Panc1 (cell line): ENCODE data around the gene ATP10A. TPM values are rescaled to one million over a fixed set of nuclear protein-coding genes. Genes with fewer than 3 reads are reported as not detected.

Experiments used
- ATAC-seq: fragments of 200-7000 bp; cut with Tn5 transposase; 2 replicates; pipeline ENCODE4 v1.9.1; 2020; ENCODE audit warnings: mild to moderate bottlenecking, moderate library complexity
- BruUV-seq: library from RNA; stranded (reverse); fragments of 400-500 nt; replicated peaks from 2 replicates; lab custom pipeline; 2021; lab: Mats Ljungman, UMichigan
- CTCF ChIA-PET: fragments of 300-600 bp; sonication (Branson Sonifier 250); formaldehyde crosslinking; loops from one replicate; lab custom pipeline; 2022; ENCODE audit warnings: antibody characterized with exemption; lab: Charles Lee
- POLR2A ChIA-PET: fragments of 300-600 bp; sonication (Branson Sonifier 250); formaldehyde crosslinking; loops from one replicate; lab custom pipeline; 2022; ENCODE audit warnings: antibody characterized with exemption; lab: Charles Lee
- DNase-seq: peaks from one replicate; pipeline ENCODE4 v3.0.0-alpha.2; 2010; ENCODE audit warnings: low read depth, low spot score
- H3K27ac ChIP-seq: 2 replicates; pipeline ENCODE4 v1.5.1; 2011; ENCODE audit warnings: mild to moderate bottlenecking, low read length, inconsistent platforms
- H3K27me3 ChIP-seq: fragments of 200-500 bp; sonication (Bioruptor generic); 2 replicates; pipeline ENCODE4 v1.6.0; 2014; ENCODE audit warnings: low read length, inconsistent platforms; ENCODE audit not compliant: control insufficient read depth, insufficient read depth
- H3K36me3 ChIP-seq: fragments of 200-500 bp; sonication (Bioruptor generic); 2 replicates; pipeline ENCODE4 v1.5.1; 2014; ENCODE audit warnings: inconsistent platforms, mild to moderate bottlenecking, low read length, moderate library complexity; ENCODE audit not compliant: control insufficient read depth, insufficient read depth
- H3K4me1 ChIP-seq: 2 replicates; pipeline ENCODE4 v1.5.1; 2011; ENCODE audit warnings: inconsistent platforms, mild to moderate bottlenecking, low read length, moderate library complexity; ENCODE audit not compliant: control insufficient read depth, insufficient read depth
- H3K4me3 ChIP-seq, 2 experiments: 2 replicates each; pipeline ENCODE4 v1.5.1; 2011 to 2012; ENCODE audit warnings: low read depth in 2 of 2, low read length in 2 of 2, mild to moderate bottlenecking in 2 of 2, inconsistent platforms in 1 of 2, moderate library complexity in 1 of 2
- H3K9me3 ChIP-seq: fragments of 200-500 bp; sonication (Bioruptor generic); 2 replicates; pipeline ENCODE4 v1.5.1; 2014; ENCODE audit warnings: low read depth, mild to moderate bottlenecking, inconsistent platforms, low read length, moderate library complexity; ENCODE audit not compliant: control insufficient read depth, insufficient read depth
- POLR2AphosphoS5 ChIP-seq: IDR thresholded peaks from 2 replicates; pipeline ENCODE4 v1.6.1; 2012; ENCODE audit warnings: mild to moderate bottlenecking, low read depth, low read length, moderate library complexity
- SIN3A ChIP-seq: IDR thresholded peaks from 2 replicates; pipeline ENCODE4 v1.6.1; 2012; ENCODE audit warnings: low read depth, mild to moderate bottlenecking, low read length, moderate library complexity, borderline replicate concordance; ENCODE audit not compliant: insufficient read depth
- TCF7L2 ChIP-seq: IDR thresholded peaks from 2 replicates; pipeline ENCODE4 v1.6.1; 2011; ENCODE audit warnings: mild to moderate bottlenecking, low read depth, low read length, inconsistent platforms
- in situ Hi-C: cut with HindIII; loops from 2 replicates; pipeline ENCODE4 v1.10.0; 2016; ENCODE audit warnings: low sequenced_read_pairs, low pct_unique_long_range_greater_than_20kb
- intact Hi-C: fragments of 100-400 bp; cut with micrococcal nuclease; formaldehyde crosslinking; loops from one replicate; pipeline ENCODE4 v1.10.0; 2022; ENCODE audit not compliant: unreplicated experiment
- total RNA-seq: library from RNA; stranded (reverse); gene quantifications from one replicate; pipeline ENCODE4 v1.2.1, GENCODE V29; 2021; ENCODE audit not compliant: unreplicated experiment
- TF ChIP-seq, protein P1 (sequence below), 2 experiments: IDR thresholded peaks; 2 replicates each; pipeline ENCODE4 v1.6.1; 2011 to 2012; ENCODE audit warnings: low read depth in 2 of 2, control low read depth in 1 of 2, low read length in 1 of 2, mild to moderate bottlenecking in 1 of 2, moderate library complexity in 1 of 2; ENCODE audit not compliant: insufficient read depth in 1 of 2
- TF ChIP-seq, protein P2 (sequence below): fragments of 450-650 bp; IDR thresholded peaks from 2 replicates; pipeline ENCODE4 v1.5.1; 2017; ENCODE audit warnings: mild to moderate bottlenecking

Gene ATP10A
- total RNA-seq, 1 experiment from 2014 or later, result 0.31 TPM

DNA sequence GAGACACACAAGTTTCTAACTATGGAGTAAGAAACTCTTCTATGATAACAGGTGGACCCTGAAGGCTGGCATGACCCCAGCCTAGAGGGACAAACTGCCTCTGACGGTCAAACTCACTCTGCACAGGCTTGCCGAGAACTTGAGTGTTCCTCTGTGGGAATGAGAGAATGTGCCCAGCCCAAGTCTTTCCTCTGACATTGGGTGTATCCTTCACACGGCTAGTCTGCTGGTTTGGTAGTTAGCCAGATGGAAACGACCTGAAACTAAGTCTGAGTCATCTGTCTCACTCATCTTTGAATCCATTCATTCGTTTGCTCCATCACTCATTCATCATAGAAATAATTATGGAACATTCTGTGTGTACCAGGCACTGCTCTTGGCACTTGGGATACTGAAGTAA lies 198.4 kb downstream of the ATP10A start:
- BruUV-seq, result no TSS peak
- in situ Hi-C loops, result no loop called here
- H3K36me3 ChIP-seq, result no peaks in the 10 kb centered on the region
- ChIA-PET POLR2A (no interaction called here), CTCF (no interaction called here)
- peaks cover under 1% of the 10 kb centered on the region; the same call in 1 of the 2 replicates for H3K27me3 ChIP-seq
- TF ChIP-seq, protein P1, sequence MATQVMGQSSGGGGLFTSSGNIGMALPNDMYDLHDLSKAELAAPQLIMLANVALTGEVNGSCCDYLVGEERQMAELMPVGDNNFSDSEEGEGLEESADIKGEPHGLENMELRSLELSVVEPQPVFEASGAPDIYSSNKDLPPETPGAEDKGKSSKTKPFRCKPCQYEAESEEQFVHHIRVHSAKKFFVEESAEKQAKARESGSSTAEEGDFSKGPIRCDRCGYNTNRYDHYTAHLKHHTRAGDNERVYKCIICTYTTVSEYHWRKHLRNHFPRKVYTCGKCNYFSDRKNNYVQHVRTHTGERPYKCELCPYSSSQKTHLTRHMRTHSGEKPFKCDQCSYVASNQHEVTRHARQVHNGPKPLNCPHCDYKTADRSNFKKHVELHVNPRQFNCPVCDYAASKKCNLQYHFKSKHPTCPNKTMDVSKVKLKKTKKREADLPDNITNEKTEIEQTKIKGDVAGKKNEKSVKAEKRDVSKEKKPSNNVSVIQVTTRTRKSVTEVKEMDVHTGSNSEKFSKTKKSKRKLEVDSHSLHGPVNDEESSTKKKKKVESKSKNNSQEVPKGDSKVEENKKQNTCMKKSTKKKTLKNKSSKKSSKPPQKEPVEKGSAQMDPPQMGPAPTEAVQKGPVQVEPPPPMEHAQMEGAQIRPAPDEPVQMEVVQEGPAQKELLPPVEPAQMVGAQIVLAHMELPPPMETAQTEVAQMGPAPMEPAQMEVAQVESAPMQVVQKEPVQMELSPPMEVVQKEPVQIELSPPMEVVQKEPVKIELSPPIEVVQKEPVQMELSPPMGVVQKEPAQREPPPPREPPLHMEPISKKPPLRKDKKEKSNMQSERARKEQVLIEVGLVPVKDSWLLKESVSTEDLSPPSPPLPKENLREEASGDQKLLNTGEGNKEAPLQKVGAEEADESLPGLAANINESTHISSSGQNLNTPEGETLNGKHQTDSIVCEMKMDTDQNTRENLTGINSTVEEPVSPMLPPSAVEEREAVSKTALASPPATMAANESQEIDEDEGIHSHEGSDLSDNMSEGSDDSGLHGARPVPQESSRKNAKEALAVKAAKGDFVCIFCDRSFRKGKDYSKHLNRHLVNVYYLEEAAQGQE (IDR thresholded peaks at IDR 0.05; ENCODE audit: insufficient read depth in 1 of 2, low read depth in 2 of 2, low read length in 1 of 2), result no peak
- TF ChIP-seq, protein P2, sequence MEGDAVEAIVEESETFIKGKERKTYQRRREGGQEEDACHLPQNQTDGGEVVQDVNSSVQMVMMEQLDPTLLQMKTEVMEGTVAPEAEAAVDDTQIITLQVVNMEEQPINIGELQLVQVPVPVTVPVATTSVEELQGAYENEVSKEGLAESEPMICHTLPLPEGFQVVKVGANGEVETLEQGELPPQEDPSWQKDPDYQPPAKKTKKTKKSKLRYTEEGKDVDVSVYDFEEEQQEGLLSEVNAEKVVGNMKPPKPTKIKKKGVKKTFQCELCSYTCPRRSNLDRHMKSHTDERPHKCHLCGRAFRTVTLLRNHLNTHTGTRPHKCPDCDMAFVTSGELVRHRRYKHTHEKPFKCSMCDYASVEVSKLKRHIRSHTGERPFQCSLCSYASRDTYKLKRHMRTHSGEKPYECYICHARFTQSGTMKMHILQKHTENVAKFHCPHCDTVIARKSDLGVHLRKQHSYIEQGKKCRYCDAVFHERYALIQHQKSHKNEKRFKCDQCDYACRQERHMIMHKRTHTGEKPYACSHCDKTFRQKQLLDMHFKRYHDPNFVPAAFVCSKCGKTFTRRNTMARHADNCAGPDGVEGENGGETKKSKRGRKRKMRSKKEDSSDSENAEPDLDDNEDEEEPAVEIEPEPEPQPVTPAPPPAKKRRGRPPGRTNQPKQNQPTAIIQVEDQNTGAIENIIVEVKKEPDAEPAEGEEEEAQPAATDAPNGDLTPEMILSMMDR, result no peak
- no peak for TF ChIP-seq SIN3A
- TF ChIP-seq TCF7L2, result no peak
- no peak for TF ChIP-seq POLR2AphosphoS5
- no peaks in the 10 kb centered on the region; the same call in 1 of the 2 replicates for H3K4me1 ChIP-seq
- no peak for ATAC-seq
- intact Hi-C loops, result no loop called here
- DNase-seq, result no peak
- no peak overlapping the region for H3K4me3 ChIP-seq
- H3K27ac ChIP-seq, result no peak overlapping the region
- H3K9me3 ChIP-seq, result no peaks in the 10 kb centered on the region

DNA sequence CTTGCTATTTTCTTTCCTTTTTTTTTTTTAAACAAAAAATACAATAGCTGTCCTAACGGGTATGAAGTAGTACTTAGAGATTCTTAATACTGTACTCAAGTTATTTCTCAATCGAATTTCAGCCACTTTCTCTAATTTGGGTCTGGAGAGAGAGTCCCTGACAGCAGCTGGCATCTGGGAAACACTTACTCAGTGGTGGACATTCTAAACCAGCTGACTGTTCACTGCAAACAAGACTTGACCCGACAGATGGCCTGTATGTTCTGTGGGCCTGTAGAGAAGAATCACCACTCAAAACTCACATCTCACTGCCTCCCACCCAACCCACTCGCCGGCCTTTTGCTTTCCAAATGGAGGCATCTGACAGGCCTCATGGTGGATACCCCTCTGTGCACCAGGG lies 199.6 kb downstream of the ATP10A start:
- no peaks in the 10 kb centered on the region for H3K27me3 ChIP-seq
- in situ Hi-C loops (no loop called here), intact Hi-C loops (no loop called here)
- H3K36me3 ChIP-seq, result no peaks in the 10 kb centered on the region
- TF ChIP-seq SIN3A (no peak), TCF7L2 (no peak), POLR2AphosphoS5 (no peak)
- TF ChIP-seq, protein P1 (IDR thresholded peaks at IDR 0.05; ENCODE audit: insufficient read depth in 1 of 2, low read depth in 2 of 2, low read length in 1 of 2), result no peak
- TF ChIP-seq, protein P2, result no peak
- ChIA-PET CTCF (no interaction called here), POLR2A (no interaction called here)
- no peak for ATAC-seq
- H3K4me3 ChIP-seq, result no peak overlapping the region
- H3K4me1 ChIP-seq, result no peaks in the 10 kb centered on the region
- DNase-seq, result no peak
- no peak overlapping the region for H3K27ac ChIP-seq
- no TSS peak for BruUV-seq
- H3K9me3 ChIP-seq, result no peaks in the 10 kb centered on the region
